NCI-H82 treated with DMSO at 0.1 percent for 48 hours (cell line): ENCODE data around the gene PLAAT2.

Experiments
- DNase-seq: peaks from one replicate; lab custom pipeline; 2025; ENCODE audit not compliant: unreplicated experiment; lab: John Stamatoyannopoulos, UW

The PLAAT2 gene

GRCh38 chr11:63523151-63523550 lies 40.0 kb downstream of the PLAAT2 start:
- no peak for DNase-seq

GRCh38 chr11:63521896-63522295 lies 41.3 kb downstream of the PLAAT2 start:
- DNase-seq = no peak

GRCh38 chr11:63520606-63521170 lies 42.5 kb downstream of the PLAAT2 start:
- no peak for DNase-seq

GRCh38 chr11:63518548-63518947 lies 44.6 kb downstream of the PLAAT2 start:
- DNase-seq = no peak

GRCh38 chr11:63517156-63517555 lies 46.0 kb downstream of the PLAAT2 start:
- DNase-seq = no peak

- no peak for DNase-seq
These were observed 47.1 kb downstream of the PLAAT2 start for GRCh38 chr11:63516109-63516508.

GRCh38 chr11:63512816-63513215 lies 50.4 kb downstream of the PLAAT2 start:
- no peak for DNase-seq

- no peak for DNase-seq
These were observed 52.0 kb downstream of the PLAAT2 start for GRCh38 chr11:63511048-63511748.

- no peak for DNase-seq
These were observed 52.7 kb downstream of the PLAAT2 start for GRCh38 chr11:63510360-63511047.

DNA sequence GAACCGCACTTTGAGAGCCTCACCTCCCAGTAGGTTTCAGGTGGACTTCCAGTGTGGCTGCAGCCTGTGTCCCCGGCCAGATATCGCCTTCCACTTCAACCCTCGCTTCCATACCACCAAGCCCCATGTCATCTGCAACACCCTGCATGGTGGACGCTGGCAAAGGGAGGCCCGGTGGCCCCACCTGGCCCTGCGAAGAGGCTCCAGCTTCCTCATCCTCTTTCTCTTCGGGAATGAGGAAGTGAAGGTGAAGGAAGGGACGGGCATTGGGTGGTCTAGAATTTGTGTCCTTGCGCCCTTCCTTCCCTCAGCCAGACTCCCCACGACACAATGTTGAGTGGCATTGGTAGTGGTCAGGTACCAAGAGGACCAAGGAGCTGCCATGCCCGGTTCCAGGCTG lies 54.4 kb downstream of the PLAAT2 start:
- no peak for DNase-seq

- no peak for DNase-seq
These were observed 55.2 kb downstream of the PLAAT2 start for GRCh38 chr11:63508009-63508408.

- no peak for DNase-seq
These were observed 55.7 kb downstream of the PLAAT2 start for GRCh38 chr11:63507511-63507910.

GRCh38 chr11:63506876-63507275 lies 56.3 kb downstream of the PLAAT2 start:
- no peak for DNase-seq

GRCh38 chr11:63505857-63506528 lies 57.2 kb downstream of the PLAAT2 start, which contains the start of gene LGALS12:
Gene LGALS12, plus strand, starts transcription at chr11:63506084. Its CDS starts 375 bp downstream, at chr11:63506459.
- DNase-seq = no peak

GRCh38 chr11:63504933-63505586 lies 58.1 kb downstream of the PLAAT2 start:
- no peak for DNase-seq

DNA sequence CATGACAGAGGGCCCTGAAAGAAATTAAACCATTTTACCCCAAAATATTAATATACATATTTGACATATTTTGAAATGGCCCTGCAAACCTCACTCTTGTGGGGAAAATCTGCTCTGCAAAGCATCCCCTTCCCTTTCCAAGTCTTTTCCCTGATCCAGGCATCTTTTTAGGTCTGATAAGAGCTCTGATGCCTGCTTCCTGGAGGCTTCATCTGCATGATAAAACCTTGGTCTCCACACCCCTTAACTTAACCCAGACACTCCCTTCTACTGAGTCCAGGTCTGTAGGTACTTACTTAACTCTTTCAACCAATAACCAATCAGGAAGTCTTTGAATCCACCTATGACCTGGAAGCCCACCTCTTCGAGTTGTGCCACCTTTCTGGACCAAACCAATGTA lies 59.1 kb downstream of the PLAAT2 start:
- no peak for DNase-seq

DNA sequence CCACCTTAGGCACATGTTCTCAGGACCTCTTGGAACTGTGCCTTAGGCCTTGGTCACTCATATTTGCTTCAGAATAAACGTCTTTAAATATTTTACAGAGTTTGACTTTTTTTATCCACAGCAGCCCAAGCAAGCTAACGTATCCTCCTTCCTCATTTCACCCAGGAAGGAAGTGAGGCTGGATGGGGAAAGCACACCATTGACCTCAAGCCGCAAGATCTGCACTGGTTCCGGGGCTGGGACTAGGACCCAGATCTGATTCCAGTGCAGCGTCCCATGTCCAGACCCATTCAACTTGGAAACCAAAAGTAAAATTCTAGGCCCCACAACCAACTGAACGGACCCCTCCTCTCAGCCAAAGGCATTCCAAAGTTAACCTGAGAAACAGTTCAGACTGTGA lies 59.7 kb downstream of the PLAAT2 start:
- DNase-seq = no peak
